CD4-positive, alpha-beta memory T cell (primary cell): Measurements from ENCODE around the gene SMAD5. TPM values are rescaled to one million over a fixed set of nuclear protein-coding genes. Genes with fewer than 3 reads are reported as not detected.

Source experiments
- CTCF ChIA-PET: fragments of 350-600 bp; sonication (Branson Sonifier 250); formaldehyde crosslinking; loops from one replicate; lab custom pipeline; 2021; ENCODE audit warnings: inconsistent platforms; ENCODE audit not compliant: partially characterized antibody; lab: Charles Lee
- POLR2A ChIA-PET: fragments of 350-600 bp; sonication (Branson Sonifier 250); formaldehyde crosslinking; loops from one replicate; lab custom pipeline; 2021; ENCODE audit not compliant: partially characterized antibody; lab: Charles Lee
- DNase-seq, 5 donors: peaks; one replicate each; pipeline versions ENCODE4 v3.0.0 to v3.0.0-alpha.2; 2020 to 2022; ENCODE audit warnings: mixed read lengths in 1 of 5
- H3K27ac ChIP-seq: one replicate; pipeline ENCODE4 v1.7.0; 2013; ENCODE audit warnings: low read depth, low read length
- H3K27me3 ChIP-seq: 2 replicates; pipeline ENCODE4 v1.7.0; 2013; ENCODE audit warnings: mild to moderate bottlenecking, low read length, moderate library complexity; ENCODE audit not compliant: insufficient read depth
- H3K36me3 ChIP-seq: 2 replicates; pipeline ENCODE4 v1.7.0; 2013; ENCODE audit warnings: mild to moderate bottlenecking, low read length, moderate library complexity; ENCODE audit not compliant: insufficient read depth
- H3K4me1 ChIP-seq: 2 replicates; pipeline ENCODE4 v1.7.0; 2013; ENCODE audit warnings: mild to moderate bottlenecking, low read length, moderate library complexity; ENCODE audit not compliant: insufficient read depth
- H3K4me3 ChIP-seq, 2 donors: one replicate each; pipeline ENCODE4 v1.7.0; 2013; ENCODE audit warnings: low read length in 2 of 2, mild to moderate bottlenecking in 1 of 2
- H3K9me3 ChIP-seq, 2 donors: one replicate each; pipeline ENCODE4 v1.7.0; 2013; ENCODE audit warnings: low read length in 2 of 2, control low read depth in 1 of 2; ENCODE audit not compliant: control insufficient read depth in 1 of 2
- H3K27ac Mint-ChIP-seq, 7 donors: one replicate each; pipeline ENCODE4 v1.8.0; 2020 to 2021; ENCODE audit warnings: mixed read lengths in 7 of 7, mild to moderate bottlenecking in 6 of 7, inconsistent platforms in 3 of 7, moderate library complexity in 3 of 7
- H3K27me3 Mint-ChIP-seq, 2 donors: one replicate each; pipeline ENCODE4 v1.8.0; 2020 to 2021; ENCODE audit warnings: mixed read lengths in 2 of 2
- H3K36me3 Mint-ChIP-seq, 2 donors: one replicate each; pipeline ENCODE4 v1.8.0; 2020 to 2021; ENCODE audit warnings: mixed read lengths in 2 of 2, inconsistent platforms in 1 of 2, mild to moderate bottlenecking in 1 of 2
- H3K4me1 Mint-ChIP-seq, 4 donors: one replicate each; pipeline ENCODE4 v1.8.0; 2020 to 2021; ENCODE audit warnings: mixed read lengths in 4 of 4, mild to moderate bottlenecking in 1 of 4
- H3K4me3 Mint-ChIP-seq, 8 donors: one replicate each; pipeline ENCODE4 v1.8.0; 2020 to 2021; ENCODE audit warnings: mixed read lengths in 8 of 8, mild to moderate bottlenecking in 7 of 8, moderate library complexity in 6 of 8, inconsistent platforms in 3 of 8
- H3K9me3 Mint-ChIP-seq, 8 donors: one replicate each; pipeline ENCODE4 v1.8.0; 2020 to 2021; ENCODE audit warnings: mixed read lengths in 8 of 8, mild to moderate bottlenecking in 5 of 8, inconsistent platforms in 3 of 8, moderate library complexity in 1 of 8
- intact Hi-C: fragments of 100-400 bp; cut with micrococcal nuclease; formaldehyde crosslinking; loops from one replicate; pipeline ENCODE4 v1.15.1; 2023
- polyA plus RNA-seq, 2 donors: library from polyadenylated mRNA; unstranded; fragments of 300-500 nt; fragmentation: Illumina TruSeq; gene quantifications; one replicate each; pipeline ENCODE4 v1.2.3, GENCODE V29; 2021
- total RNA-seq, 2 experiments: library from RNA; stranded (reverse); gene quantifications; one replicate each; pipeline ENCODE4 v1.2.3, GENCODE V29; 2021

SMAD5 gene
- total and polyA plus RNA-seq, 4 experiments from 2014 or later, result 13.6 to 27.3 (median 19.8) TPM

GRCh38 chr5:136203303-136203922 lies 70.8 kb downstream of the SMAD5 start:
- Mint-ChIP-seq H3K4me3 (no peak overlapping the region), H3K27me3 (peaks cover 7 to 20% of the 10 kb centered on the region in 2 donors), H3K27ac (no peak overlapping the region), H3K36me3 (no peaks in the 10 kb centered on the region), H3K4me1 (no peaks in the 10 kb centered on the region), H3K9me3 (peaks cover 0 to 4% (median 0%) of the 10 kb centered on the region in 8 donors)
- Histone ChIP-seq H3K27ac (no peak overlapping the region), H3K27me3 (no peaks in the 10 kb centered on the region), H3K4me1 (no peaks in the 10 kb centered on the region), H3K4me3 (no peak overlapping the region), H3K9me3 (no peaks in the 10 kb centered on the region), H3K36me3 (no peaks in the 10 kb centered on the region)
- ChIA-PET CTCF (no interaction called here), POLR2A (no interaction called here)
- intact Hi-C loops, result no loop called here
- no peak for DNase-seq

GRCh38 chr5:136205061-136205702 lies 72.5 kb downstream of the SMAD5 start:
- ChIA-PET POLR2A (no interaction called here), CTCF (interaction anchor here (0.9 kb wide), 2 partner anchors 8 to 11 kb away, joined by 3 read pairs; no protein-coding TSS in a partner anchor)
- Histone ChIP-seq H3K4me1 (no peaks in the 10 kb centered on the region), H3K27me3 (no peaks in the 10 kb centered on the region), H3K36me3 (no peaks in the 10 kb centered on the region), H3K9me3 (no peaks in the 10 kb centered on the region), H3K27ac (no peak overlapping the region), H3K4me3 (no peak overlapping the region)
- peaks cover 0 to 4% (median 0%) of the 10 kb centered on the region in 8 donors for H3K9me3 Mint-ChIP-seq
- H3K27ac Mint-ChIP-seq, result peak overlapping the region in 1 of 7 donors; percentile 57
- no peak overlapping the region for H3K4me3 Mint-ChIP-seq
- intact Hi-C loops, result no loop called here
- H3K27me3 Mint-ChIP-seq, result peaks cover 7 to 17% of the 10 kb centered on the region in 2 donors
- no peaks in the 10 kb centered on the region for H3K4me1 Mint-ChIP-seq
- no peak for DNase-seq
- H3K36me3 Mint-ChIP-seq, result no peaks in the 10 kb centered on the region

GRCh38 chr5:136205941-136206340 lies 73.3 kb downstream of the SMAD5 start:
- H3K4me1 Mint-ChIP-seq, result no peaks in the 10 kb centered on the region
- H3K27ac Mint-ChIP-seq, result no peak overlapping the region
- Histone ChIP-seq H3K27me3 (no peaks in the 10 kb centered on the region), H3K4me1 (no peaks in the 10 kb centered on the region), H3K27ac (no peak overlapping the region), H3K9me3 (no peaks in the 10 kb centered on the region), H3K4me3 (no peak overlapping the region), H3K36me3 (no peaks in the 10 kb centered on the region)
- ChIA-PET CTCF (interaction anchor here (0.9 kb wide), 2 partner anchors 8 to 11 kb away, joined by 3 read pairs; no protein-coding TSS in a partner anchor), POLR2A (no interaction called here)
- peaks cover 7 to 17% of the 10 kb centered on the region in 2 donors for H3K27me3 Mint-ChIP-seq
- DNase-seq, result no peak
- intact Hi-C loops, result no loop called here
- H3K36me3 Mint-ChIP-seq, result no peaks in the 10 kb centered on the region
- peaks cover 0 to 4% (median 0%) of the 10 kb centered on the region in 8 donors for H3K9me3 Mint-ChIP-seq
- no peak overlapping the region for H3K4me3 Mint-ChIP-seq

GRCh38 chr5:136206361-136206760 lies 73.7 kb downstream of the SMAD5 start:
- POLR2A ChIA-PET, result no interaction called here
- Mint-ChIP-seq H3K27me3 (peaks cover 7 to 20% of the 10 kb centered on the region in 2 donors), H3K4me1 (no peaks in the 10 kb centered on the region), H3K9me3 (peaks cover 0 to 4% (median 0%) of the 10 kb centered on the region in 8 donors), H3K27ac (no peak overlapping the region), H3K36me3 (no peaks in the 10 kb centered on the region), H3K4me3 (no peak overlapping the region)
- H3K27ac ChIP-seq, result no peak overlapping the region
- no peak overlapping the region for H3K4me3 ChIP-seq
- DNase-seq, result no peak
- no peaks in the 10 kb centered on the region for H3K4me1 ChIP-seq
- CTCF ChIA-PET, result no interaction called here
- no peaks in the 10 kb centered on the region for H3K36me3 ChIP-seq
- H3K27me3 ChIP-seq, result no peaks in the 10 kb centered on the region
- intact Hi-C loops, result no loop called here
- H3K9me3 ChIP-seq, result no peaks in the 10 kb centered on the region

GRCh38 chr5:136207631-136208030 lies 75.0 kb downstream of the SMAD5 start:
- H3K27me3 Mint-ChIP-seq, result peaks cover 6 to 18% of the 10 kb centered on the region in 2 donors
- H3K4me1 ChIP-seq, result no peaks in the 10 kb centered on the region
- H3K4me1 Mint-ChIP-seq, result no peaks in the 10 kb centered on the region
- H3K9me3 Mint-ChIP-seq, result peaks cover 0 to 4% (median 0%) of the 10 kb centered on the region in 8 donors
- no peak for DNase-seq
- no peak overlapping the region for H3K4me3 Mint-ChIP-seq
- no peak overlapping the region for H3K4me3 ChIP-seq
- intact Hi-C loops, result no loop called here
- H3K9me3 ChIP-seq, result no peaks in the 10 kb centered on the region
- no peaks in the 10 kb centered on the region for H3K36me3 ChIP-seq
- ChIA-PET POLR2A (no interaction called here), CTCF (interaction anchor here (1.1 kb wide), 1 partner anchor 24 kb away, joined by 3 read pairs; no protein-coding TSS in a partner anchor)
- no peaks in the 10 kb centered on the region for H3K27me3 ChIP-seq
- no peaks in the 10 kb centered on the region for H3K36me3 Mint-ChIP-seq
- no peak overlapping the region for H3K27ac ChIP-seq
- no peak overlapping the region for H3K27ac Mint-ChIP-seq

GRCh38 chr5:136208916-136209315 lies 76.3 kb downstream of the SMAD5 start:
- Histone ChIP-seq H3K27ac (no peak overlapping the region), H3K9me3 (no peaks in the 10 kb centered on the region), H3K27me3 (no peaks in the 10 kb centered on the region), H3K4me1 (no peaks in the 10 kb centered on the region), H3K36me3 (no peaks in the 10 kb centered on the region), H3K4me3 (no peak overlapping the region)
- ChIA-PET POLR2A (no interaction called here), CTCF (interaction anchor here (0.8 to 1.2 kb wide), 3 partner anchors 8 to 318 kb away, joined by 3 to 5 read pairs (median 3); no protein-coding TSS in a partner anchor)
- H3K9me3 Mint-ChIP-seq, result peaks cover 0 to 4% (median 0%) of the 10 kb centered on the region in 8 donors
- H3K27me3 Mint-ChIP-seq, result peaks cover 7 to 17% of the 10 kb centered on the region in 2 donors
- no peak overlapping the region for H3K4me3 Mint-ChIP-seq
- H3K27ac Mint-ChIP-seq, result no peak overlapping the region
- H3K36me3 Mint-ChIP-seq, result no peaks in the 10 kb centered on the region
- intact Hi-C loops, result no loop called here
- DNase-seq, result no peak
- no peaks in the 10 kb centered on the region for H3K4me1 Mint-ChIP-seq

- no peak overlapping the region for H3K4me3 Mint-ChIP-seq
- H3K9me3 Mint-ChIP-seq, result peaks cover 0 to 4% (median 0%) of the 10 kb centered on the region in 8 donors
- no peaks in the 10 kb centered on the region for H3K4me1 Mint-ChIP-seq
- no peak overlapping the region for H3K27ac Mint-ChIP-seq
- intact Hi-C loops, result no loop called here
- Histone ChIP-seq H3K27ac (no peak overlapping the region), H3K4me3 (no peak overlapping the region), H3K27me3 (no peaks in the 10 kb centered on the region), H3K4me1 (no peaks in the 10 kb centered on the region), H3K9me3 (no peaks in the 10 kb centered on the region), H3K36me3 (no peaks in the 10 kb centered on the region)
- POLR2A ChIA-PET, result no interaction called here
- no peaks in the 10 kb centered on the region for H3K36me3 Mint-ChIP-seq
- peaks cover 10 to 19% of the 10 kb centered on the region in 2 donors for H3K27me3 Mint-ChIP-seq
- CTCF ChIA-PET, result interaction anchor here (0.6 to 1.6 kb wide), 5 partner anchors 9 to 318 kb away, joined by 3 to 5 read pairs (median 3); no protein-coding TSS in a partner anchor
- no peak for DNase-seq
These were observed 76.8 kb downstream of the SMAD5 start for GRCh38 chr5:136209346-136209910.
